GM12801 (cell line): ENCODE results near the gene ADSS2.

Source experiments
- CTCF ChIP-seq: IDR thresholded peaks from one replicate; pipeline ENCODE4 v1.5.1; 2011; ENCODE audit warnings: control low read depth; ENCODE audit not compliant: insufficient read length; ENCODE audit errors: extremely low read depth

The ADSS2 gene

DNA sequence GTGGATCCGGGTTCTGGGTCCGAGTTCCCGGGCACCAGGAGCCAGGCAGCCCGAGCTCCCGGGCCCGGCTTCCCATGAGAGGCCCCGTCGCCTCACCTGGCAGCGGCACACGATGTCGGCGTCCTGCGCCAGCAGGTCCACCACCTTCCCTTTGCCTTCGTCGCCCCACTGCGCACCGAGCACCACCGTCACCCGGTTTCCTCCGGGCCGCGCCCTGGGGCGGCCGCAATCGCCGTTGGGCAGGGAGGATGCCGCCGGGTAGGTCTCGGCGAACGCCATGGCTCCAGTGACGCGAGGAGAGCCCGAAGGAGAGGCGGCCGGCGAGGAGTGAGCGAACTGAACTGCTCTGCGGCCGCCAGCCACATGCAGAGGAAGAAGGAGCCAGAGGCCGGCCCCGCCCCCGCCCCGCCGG is at the start of gene ADSS2:
ADSS2 (minus strand) TSS at position 371 of the 412 bp plus-strand sequence; CDS start at position 279, 92 bp downstream.
- TF ChIP-seq CTCF: no peak

DNA sequence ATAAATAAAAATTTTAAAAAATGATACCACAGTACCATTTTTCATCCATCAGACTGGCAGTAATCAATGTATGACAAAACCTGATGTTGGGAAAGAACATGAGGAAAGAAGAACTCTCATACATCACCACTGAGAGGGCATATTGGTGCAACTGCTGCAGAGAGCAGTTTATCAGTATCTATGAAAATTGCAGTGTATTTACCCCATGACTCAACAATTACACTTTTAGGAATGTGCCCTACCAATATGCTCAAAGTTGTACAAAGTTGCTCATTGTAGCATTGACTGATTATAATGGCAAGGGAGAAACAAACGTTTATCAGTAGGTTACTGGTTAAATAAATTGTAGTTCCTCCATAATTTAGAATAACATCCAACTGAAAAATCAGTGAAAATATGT is 46.1 kb upstream of the ADSS2 start:
- TF ChIP-seq CTCF: no peak

GRCh38 chr1:244496186-244496585 is 44.5 kb upstream of the ADSS2 start:
- TF ChIP-seq CTCF: no peak

GRCh38 chr1:244494653-244495052 is 42.9 kb upstream of the ADSS2 start:
- TF ChIP-seq CTCF: no peak

DNA sequence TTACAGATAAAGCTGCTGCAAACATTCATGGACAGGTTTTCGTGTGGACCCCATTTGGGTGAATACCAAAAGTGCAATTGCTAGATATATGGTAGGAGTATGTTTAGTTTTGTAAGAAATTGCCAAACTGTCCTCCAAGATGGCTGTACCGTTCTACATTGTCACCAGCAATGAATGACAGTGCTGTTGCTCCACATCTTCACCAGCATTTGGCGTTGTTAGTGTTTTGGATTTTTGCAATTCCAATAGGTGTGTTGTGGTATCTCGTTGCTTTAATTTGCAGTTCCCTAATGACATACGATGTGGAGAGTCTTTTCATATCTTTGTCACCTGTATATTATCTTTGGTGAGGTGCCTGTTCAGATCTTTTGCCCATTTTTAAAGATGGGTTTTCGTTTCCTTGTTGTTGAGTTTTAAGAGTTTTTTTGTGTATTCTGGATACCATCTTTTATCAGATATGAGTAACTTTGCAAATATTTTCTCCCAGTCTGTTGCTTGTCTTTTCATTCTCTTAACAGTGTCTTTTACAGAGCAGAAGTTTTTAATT is 21.4 kb upstream of the ADSS2 start:
- no peak for TF ChIP-seq CTCF

- TF ChIP-seq CTCF: no peak
These were observed 15.0 kb upstream of the ADSS2 start for GRCh38 chr1:244466724-244467123.

- TF ChIP-seq CTCF: no peak
These were observed 9.7 kb upstream of the ADSS2 start, which contains the start of gene CATSPERE for GRCh38 chr1:244461245-244462071. Gene CATSPERE, plus strand, starts transcription at chr1:244461273. Its CDS starts 157 bp downstream, at chr1:244461430.
